SH-SY5Y (cell line): Measurements from ENCODE around the gene FRG2.

Source experiments
- GATA2 ChIP-seq: IDR thresholded peaks from 2 replicates; pipeline ENCODE4 v1.6.1; 2011; ENCODE audit warnings: mild to moderate bottlenecking, low read depth, low read length
- GATA3 ChIP-seq: IDR thresholded peaks from 2 replicates; pipeline ENCODE4 v1.6.1; 2011; ENCODE audit warnings: low read depth, mild to moderate bottlenecking, low read length, moderate library complexity

The FRG2 gene

DNA sequence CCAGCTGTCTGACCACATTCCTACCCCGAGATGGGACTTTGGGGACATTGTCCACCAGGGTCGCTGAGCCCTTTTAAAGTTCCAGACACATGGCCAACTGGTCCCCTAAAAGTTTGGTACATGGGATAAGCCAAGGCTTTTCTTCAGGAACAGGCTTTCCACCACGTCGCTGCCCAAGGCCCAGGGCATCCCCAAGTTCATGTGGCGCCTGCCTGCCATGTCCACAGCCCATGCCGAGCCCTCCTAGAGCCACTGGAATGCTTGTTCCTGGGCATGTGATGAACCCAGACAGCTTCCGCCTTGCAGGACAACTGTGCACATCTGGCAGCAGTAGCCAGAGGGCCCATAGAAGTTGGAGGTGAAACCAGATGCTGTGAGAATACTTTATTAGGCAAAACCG is 45.1 kb downstream of the FRG2 start:
- TF ChIP-seq GATA3 (no peak), GATA2 (no peak)

DNA sequence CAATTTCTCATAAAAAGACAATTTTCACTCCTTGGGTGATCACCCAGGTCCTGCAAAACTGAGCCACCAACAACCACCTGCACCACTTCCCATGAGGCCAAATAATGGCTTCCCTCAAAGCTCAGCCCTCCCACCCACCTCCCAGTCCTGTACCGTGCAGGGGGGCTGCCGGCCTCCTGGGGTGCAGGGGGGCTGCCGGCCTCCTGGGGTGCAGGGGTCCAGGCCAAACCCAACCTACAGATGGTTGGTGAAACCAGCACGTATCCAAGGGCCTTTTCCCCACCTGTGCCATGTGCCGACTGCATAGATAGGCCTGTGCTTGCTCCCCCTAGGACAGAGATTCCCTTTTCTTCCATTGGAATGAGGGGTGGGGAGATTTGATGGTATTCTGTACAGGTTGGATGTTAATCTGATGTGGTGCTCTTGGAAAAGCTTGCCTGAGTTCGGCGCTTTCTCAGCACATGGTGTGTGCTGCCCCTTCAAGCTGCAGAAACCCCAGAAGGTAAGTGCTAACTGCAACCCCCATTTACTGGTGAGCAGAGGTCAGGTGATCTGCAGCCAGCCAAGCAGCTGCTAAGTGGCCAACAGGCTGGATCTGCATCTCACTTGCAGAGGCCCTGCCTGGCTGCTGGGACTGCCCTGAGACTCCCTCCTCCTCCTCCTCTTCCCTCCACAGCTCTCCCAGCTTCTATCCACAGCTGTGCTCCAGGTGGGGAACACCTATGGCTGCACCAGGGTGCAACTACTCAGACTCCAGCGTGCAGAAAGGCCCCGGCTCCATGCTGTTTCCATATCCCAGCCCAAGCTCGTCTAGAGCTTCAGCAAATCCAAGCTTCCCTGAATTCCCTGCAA is 47.6 kb downstream of the FRG2 start:
- TF ChIP-seq GATA3 = no peak
